Measurements from ENCODE around the gene GSTP1.
A peak's percentile ranks its signal among the peaks of the same experiment; 100 is the strongest.
"Not testable (repeated sequence)": the region's sequence is repeated elsewhere in the genome, so short reads cannot be mapped to it uniquely, and the experiment has no call there.

GSTP1 gene

DNA sequence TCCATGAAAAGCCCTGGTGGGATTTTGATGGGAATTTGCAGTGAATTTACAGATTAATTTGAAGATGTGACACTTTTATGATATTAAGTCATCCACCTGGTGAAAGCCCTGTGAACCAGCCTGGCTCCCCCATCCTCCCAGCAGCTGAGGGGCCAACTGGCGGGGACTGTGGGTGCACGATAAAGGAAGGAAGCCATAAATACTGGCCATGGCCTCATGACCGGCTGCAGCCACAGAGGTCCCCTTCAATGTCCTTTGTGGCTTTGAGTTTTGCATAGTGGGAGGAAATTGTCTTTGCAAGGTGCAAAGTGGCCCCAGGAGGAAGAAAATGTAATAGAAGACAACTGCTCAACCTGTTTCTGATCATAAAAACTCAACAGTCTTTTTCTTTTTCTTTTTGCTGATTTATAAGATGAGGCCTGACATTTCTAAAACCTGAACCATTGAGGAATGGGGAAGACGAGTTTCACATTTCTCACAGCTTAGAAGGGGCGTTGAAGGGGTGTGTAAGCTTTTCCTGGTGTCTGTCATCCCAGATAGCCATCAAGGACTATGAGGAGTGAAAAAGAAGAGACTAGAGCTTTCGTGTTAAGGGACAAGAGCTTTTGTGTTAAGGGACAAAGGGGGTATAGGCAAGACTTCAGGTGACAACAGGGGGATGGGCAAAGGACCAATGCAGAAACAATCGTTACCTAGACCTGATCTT lies 16.9 kb downstream of the GSTP1 start:
- no peak for DNase-seq

DNA sequence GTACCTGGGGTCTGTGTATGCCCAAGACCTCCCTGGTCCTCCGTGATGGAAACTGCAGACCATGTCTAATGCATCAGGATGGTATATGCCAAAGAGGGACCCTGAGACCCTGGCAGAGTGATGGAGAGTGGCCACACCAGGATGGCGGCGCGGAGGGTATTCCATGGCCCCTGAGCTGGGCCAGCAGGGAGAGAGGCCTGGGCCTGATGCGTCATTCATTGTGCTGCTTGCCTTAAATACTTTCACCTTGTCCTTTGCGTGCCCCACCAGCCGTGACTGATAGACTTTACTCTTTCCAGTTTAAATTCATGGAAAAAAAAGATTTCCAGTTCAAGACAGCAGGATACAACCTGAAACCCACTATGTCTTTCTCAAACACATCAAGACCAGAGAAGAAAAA lies 17.5 kb downstream of the GSTP1 start:
- no peak for DNase-seq

DNA sequence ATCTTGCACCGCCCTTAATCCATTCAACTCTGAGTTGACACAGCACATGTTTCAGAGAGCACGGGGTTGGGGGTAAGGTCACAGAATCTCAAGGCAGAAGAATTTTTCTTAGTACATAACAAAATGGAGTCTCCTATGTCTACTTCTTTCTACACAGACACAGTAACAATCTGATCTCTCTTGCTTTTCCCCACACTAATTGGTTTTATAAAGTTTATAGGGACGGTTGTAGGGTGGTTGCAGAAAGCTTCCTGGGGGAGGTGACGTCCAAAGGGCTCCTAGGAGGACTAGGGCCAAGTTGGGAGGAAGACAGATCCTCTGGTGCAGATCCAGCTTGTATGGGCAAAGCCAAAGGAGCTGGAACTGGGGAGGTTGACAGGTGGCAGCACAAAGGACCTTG lies 20.5 kb downstream of the GSTP1 start:
- DNase-seq = not testable (repeated sequence)

DNA sequence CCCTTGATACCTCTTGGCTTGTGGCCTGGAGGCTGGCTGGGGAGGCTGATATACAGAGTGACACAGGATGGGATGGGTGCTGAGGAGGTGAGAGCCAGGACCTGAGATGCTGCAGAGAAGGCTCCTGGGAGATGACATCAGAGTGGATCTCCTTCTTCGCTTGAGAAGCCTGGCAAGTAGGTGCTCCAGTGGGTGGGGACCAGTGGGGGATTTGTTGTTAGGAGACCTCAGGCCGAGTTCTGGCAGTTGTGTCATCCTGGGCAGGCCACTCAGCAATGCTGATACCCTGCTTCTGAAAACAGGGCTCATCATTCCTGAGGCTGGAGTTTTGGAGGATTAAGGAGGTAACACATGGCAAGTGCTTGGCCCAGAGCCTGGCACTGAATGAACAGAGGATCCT lies 21.2 kb downstream of the GSTP1 start:
- no peak for DNase-seq

DNA sequence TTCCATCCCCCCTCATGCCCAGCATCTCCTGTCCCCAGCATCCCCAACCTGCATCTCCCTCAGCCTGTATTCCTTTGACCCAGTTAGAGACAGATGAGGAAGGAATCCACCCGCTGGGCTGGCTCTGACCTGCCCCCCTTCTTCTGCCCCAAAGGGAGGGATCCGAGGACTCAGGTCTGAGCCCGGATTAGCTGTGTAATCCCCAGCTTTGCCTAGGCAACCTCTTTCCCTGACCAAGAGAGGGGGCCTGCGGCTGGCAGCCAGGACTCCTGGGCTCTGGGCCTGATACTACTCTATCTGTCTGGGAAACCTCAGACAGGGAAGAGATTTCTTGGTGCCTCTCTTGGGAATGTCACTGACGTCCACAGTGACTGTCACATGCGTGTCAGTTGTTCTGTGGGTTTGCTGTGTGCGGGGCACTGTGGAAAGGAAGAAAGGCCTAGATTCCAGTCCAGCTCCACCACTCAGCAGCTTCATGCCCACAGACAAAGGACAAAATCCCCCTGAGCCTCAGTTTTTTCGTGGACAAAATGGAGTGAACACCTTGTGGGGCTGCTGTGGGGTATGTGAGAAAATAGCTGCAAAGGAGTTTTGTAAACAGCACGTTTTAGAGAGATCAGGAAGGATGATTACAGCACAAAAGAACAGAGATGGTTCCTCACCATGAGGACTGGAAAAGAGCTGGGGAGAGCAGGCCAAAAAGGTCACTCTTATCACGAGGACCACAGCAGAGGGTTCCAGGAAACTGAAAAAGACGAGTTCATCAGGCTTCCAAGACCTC lies 21.8 kb downstream of the GSTP1 start:
- DNase-seq = no peak

DNA sequence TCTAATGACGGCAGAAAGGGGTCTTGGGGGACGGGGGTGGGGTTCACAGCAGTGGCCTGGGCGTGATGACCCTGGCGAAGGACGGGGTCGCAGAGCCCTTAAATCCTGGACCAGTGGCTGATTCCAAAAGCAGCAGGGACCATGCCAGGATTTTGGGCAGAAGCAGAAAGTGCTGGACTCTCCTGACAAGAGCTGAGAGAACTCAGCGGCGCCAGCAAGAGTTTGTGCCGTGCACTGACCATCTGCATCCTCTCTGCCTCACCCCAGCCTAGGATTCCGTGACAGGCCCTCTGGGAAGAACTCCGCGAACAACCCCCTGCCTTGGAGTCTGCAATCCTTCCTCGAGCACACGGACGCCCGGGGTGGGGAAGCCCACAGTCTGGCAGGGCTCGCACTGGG lies 22.5 kb downstream of the GSTP1 start:
- no peak for DNase-seq

DNA sequence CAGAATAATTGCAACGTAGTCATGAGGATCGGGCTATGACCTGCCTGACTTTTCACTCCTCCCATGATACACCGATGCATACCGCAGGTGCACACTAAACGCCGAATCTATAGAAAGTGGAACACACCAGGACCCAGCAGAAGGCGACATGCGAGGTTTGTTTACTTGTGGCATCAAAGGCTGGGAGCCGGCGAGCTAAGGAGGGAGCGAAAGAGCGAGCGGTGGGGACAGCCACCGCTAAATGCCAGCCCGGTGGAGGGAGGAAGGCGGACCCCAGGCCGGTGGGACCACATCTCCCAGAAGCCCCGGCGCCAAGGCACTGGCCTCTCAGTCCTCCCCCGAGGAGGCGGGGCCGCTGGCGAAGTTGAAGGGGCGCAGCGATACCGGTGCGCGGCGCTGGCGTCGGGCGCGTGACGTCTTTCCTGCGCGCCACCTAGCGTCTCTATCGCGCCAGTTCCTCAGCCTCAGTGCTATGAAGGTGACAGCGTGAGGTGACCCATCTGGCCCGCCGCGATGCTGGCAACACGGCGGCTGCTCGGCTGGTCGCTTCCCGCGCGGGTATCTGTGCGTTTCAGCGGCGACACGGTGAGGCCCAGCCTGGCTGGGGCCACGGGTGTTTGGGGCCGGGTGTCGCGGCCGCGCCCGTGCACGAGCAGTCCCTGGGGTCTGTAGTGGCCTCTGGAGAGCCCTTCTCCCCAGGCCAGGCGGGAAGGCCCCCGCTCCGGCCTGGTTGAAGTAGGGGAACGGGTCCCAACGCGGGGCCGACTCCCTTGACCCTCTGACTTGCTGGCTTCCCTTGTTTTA lies 23.1 kb downstream of the GSTP1 start, which contains the start of gene NDUFV1:
TSS of gene NDUFV1 (plus strand) at position 445 of the 804 bp plus-strand sequence. CDS start at position 514, 69 bp downstream.
- DNase-seq = peak; percentile 48

DNA sequence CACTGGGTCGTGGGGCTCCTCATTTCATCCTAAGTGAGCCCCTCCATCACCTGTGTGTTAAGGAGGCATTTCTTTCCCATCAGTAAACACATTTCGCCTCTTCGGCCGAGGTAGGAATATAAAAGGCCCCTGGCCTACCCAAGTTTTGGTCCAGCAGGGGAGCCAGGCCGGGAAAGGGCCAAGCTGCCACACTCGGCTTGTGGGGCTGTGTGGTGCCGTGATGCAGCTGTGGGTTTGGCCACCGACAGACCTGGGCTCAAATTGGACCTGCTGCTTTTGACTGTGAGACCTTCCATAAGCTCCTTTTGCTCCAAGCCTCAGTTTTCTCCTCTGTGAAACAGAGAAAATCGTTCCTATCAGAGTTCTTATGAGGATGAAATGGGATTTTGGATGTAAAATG lies 23.9 kb downstream of the GSTP1 start:
- DNase-seq = no peak

DNA sequence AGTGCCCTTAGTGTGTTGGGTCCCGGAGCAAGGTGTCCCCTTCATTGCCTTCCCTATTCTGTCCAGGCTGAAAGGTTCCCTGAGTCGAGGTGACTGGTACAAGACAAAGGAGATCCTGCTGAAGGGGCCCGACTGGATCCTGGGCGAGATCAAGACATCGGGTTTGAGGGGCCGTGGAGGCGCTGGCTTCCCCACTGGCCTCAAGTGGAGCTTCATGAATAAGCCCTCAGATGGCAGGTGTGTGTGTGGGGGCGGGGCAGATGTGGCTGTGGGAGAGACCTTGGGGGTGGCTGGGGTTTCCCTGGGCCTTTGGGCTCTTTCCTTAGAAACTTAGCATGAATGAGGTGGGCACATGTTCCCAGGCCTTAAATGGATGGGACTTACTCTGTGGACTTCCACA lies 24.9 kb downstream of the GSTP1 start:
- no peak for DNase-seq

DNA sequence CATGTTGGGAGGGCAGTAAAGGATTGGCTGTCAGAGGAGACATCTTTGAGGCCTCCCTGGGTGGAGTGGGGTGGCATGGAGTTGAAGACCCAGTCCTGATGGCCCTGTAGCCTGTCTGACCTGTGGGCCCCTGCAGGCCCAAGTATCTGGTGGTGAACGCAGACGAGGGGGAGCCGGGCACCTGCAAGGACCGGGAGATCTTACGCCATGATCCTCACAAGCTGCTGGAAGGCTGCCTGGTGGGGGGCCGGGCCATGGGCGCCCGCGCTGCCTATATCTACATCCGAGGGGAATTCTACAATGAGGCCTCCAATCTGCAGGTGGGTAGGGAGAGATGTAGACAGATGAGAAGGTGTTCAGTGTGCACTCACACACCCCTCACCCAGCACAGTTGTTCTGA lies 25.7 kb downstream of the GSTP1 start:
- no peak for DNase-seq

DNA sequence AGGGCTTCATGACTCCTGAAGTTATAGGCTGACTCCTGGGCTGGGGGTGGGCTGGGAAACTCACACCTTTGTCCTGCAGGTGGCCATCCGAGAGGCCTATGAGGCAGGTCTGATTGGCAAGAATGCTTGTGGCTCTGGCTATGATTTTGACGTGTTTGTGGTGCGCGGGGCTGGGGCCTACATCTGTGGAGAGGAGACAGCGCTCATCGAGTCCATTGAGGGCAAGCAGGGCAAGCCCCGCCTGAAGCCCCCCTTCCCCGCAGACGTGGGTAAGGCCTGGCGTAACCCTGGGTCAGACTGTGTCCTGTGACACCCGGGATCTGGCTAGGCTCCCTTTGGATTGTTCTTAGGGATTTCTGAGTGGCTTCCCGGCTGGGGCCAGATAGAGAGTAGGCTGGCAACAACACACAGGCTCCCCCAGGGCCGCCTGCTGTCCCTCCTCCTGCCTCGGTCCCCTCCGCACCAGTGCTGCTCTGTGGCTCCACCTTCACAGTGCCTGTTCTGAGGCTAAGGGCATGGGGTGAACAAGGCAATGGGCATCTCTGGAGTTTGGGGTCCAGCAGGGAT lies 26.8 kb downstream of the GSTP1 start:
- no peak for DNase-seq

DNA sequence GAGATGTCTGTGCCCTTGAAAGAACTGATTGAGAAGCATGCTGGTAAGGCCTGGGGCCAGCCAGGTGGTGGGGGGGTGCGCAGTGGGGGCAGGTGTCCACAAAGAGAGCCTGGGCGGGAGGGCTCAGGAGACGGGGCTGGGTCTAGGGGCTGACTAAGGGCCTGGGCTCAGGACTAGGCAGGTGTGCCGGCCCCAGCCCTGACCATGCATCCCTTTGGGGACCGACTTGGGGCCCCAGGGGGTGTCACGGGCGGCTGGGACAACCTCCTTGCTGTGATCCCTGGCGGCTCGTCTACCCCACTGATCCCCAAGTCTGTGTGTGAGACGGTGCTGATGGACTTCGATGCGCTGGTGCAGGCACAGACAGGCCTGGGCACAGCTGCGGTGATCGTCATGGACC lies 27.6 kb downstream of the GSTP1 start:
- DNase-seq = no peak

DNA sequence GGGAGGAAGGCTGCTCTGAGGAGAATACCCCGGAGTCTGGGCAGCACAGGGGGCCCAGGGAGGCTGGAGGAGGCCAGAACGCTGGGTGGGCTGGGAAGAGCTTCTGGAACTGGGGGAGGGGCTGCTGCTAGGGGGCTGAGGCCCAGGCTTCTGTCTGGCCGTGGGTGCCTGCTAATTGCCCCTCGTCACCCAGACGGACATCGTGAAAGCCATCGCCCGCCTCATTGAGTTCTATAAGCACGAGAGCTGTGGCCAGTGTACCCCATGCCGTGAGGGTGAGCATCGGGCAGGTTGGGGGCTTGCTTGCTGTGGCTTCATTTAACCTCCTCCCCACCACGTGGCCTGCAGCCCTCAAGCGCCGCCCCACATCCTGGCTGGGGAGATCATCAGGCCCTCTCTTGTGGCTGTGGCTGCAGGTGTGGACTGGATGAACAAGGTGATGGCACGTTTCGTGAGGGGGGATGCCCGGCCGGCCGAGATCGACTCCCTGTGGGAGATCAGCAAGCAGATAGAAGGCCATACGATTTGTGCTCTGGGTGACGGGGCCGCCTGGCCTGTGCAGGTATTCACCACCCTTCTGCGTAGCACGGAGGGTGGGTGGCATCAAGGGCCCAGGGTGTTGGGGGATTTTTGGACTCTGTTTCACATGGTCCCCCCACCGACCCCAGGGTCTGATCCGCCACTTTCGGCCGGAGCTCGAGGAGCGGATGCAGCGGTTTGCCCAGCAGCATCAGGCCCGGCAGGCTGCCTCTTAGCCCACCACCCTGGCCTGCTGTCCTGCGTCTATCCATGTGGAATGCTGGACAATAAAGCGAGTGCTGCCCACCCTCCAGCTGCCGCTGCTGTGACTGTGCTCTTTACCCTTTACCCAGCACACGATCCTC lies 28.3 kb downstream of the GSTP1 start:
- no peak for DNase-seq

DNA sequence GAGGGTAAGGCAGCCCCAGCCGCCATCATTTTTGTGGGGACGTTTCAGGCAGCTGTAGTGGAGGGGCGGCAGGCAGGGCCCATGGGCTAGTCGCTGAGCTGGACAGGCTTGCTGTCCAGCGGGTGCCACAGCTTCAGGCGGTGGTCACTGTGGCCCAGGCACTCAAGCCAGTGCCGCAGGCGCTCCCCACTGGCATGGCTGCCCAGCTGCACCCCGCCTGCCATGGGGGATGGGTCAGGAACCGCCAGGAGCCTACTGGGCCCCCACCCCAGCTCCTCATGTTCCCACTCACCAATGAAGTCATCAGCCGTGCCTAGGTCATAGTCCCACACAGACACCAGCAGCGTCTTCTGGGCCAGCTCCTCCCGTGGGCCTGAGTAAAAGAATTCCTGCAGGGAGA lies 29.1 kb downstream of the GSTP1 start:
- DNase-seq = no peak

DNA sequence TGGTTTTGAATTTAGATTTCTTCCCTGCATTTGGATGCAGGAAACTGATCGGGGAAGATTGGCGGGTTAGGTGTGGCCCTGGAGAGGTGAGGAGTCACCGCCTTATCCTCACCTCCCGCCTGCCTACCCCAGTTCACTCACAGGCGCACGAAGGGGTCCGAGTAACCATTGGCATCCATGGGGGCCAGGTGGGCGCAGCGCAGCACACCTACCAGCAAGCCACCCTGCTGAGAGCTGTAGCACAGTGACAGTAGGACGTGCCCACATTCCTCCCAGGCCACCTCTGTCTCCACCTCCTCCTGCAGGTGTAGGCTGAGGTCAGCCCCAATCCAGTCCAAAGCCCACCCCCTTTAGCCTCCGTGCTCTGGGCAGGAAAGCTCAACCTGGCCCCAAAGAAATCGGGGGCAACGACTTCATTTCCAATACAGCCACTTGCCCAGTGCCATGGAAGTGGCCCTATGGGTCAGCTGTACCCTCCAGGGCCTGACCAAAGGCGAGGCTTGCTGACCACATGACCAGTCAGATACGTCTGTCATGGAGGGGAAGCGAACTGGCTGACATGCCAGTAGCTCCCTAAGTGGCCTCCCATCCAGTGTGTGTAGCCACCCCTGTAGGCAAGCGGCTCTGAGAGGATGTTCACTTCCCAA lies 29.8 kb downstream of the GSTP1 start:
- no peak for DNase-seq

DNA sequence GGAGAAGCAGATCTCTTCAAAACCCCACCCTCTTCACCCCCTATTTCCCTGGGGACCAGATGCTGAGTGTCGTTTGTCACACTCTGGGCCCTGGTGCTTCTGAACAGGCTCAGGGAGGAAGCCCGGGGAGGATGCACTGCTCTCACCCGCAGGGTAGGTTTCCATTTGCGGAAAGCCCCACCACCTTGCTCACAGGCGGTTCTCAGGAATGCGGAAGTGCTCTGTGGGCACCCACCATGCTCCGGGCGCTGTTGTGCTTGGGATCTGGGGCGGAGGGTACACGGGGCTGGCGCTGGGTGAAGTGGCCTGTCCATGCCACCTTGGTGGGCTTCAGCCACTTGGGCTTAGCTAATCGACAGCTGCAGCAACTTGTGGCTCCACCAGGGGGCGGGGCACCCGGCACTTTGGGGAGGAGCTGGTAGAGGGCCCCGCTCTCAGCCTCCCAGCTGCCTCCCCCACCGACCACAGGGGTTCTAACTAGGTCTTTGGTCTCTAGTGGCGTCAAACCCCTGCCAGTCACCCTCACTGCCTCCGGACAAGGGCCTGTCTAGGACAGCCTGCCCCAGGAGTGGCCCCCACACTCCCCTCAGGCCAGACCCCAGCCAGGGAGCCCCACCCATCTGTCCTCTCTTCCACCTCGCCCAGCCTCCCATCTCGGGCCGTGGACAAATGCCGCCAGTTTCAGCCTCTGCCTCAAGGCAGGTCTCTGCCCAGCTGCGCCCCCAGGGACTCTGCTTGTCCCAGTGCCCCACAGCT lies 30.5 kb downstream of the GSTP1 start:
- no peak for DNase-seq

DNA sequence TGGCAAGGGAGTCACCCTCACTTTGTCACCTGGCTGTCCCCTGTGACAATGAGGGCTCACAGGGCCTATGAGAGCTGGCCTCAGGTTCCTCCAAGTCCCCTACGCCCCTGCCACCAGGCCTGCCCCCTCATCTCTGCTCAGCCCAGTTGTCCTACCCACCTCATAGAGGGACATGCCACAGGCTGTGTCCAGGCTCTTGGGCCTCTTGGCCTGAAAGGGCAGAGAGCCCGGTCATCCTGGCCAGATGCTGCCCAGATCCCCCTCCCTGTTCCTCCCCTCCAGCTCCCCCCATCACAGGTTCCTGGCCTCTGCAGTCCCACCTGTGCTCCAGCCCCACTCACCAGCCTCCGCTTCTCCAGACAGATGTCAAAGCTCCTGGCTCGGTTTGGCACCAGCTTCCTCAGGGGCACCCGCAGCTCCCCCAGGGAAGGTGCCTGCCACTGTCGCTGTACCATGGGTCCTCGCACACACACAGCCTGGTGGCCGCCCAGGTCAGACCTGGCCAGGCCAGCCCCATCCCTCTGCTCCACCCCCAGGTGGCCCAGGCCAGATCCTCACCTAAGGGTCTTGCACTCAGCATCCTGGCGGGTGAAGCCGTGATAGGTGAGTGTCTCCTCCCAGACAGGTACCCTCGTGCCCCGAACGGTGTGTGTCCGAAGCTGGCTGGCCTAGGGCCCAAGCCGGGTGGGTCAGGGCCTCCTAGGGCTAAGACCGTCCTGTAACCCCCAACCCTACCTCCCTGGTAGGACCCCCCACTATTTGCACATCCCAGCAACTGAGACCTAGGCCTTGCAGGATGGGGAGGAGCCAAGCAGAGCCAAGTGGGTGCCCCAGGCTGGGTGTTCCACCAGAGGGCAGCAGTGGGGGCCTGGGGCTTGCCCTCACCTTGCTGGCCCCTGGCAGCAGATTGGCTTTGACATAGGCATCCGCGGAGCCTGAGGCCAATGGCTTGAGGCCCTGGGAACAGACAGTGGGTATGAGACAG lies 31.4 kb downstream of the GSTP1 start:
- no peak for DNase-seq

DNA sequence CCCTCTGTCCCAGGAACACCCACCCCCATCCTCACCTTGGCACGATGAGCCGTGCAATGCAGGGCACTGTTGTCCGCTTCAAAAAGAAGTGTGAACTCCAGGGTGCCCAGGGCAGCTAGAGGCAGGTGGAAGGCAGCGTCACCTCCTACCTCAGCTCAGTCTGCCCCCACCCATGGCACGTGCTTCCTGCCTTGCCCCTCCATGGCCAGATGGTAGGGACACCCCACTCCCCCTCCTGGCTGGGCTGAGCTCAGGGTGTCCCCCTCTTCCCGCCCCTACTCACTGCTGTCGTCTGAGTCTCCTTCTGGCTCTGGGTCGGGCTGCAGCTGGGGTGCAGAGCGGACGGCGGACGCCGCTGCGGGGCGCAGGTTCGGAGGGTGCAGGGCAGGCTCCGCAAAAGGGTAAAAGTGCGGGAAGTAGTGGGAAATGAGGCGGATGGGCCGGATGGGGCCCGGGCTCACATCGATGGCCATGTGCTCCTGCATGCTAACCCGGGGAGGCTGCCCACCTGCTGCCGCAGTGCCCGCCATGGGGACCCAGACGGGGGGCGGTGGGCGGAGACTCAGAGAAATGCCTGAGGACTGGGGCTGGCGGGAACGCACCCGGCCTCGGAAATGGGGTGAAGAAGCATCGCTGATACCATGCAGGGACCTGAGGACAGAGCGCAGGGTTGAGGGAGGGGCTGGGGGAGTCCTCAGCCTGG lies 32.3 kb downstream of the GSTP1 start:
- DNase-seq = no peak
